A673 (cell line): ENCODE measurements around the gene CARD16. TPM values are rescaled to one million over a fixed set of nuclear protein-coding genes. Genes with fewer than 3 reads are reported as not detected.

ENCODE experiments used
- BruUV-seq: library from RNA; stranded (reverse); fragments of 400-500 nt; replicated peaks from 2 replicates; lab custom pipeline; 2021; lab: Mats Ljungman, UMichigan
- CTCF ChIA-PET: fragments of 300-600 bp; sonication (Branson Sonifier 250); formaldehyde crosslinking; loops from one replicate; lab custom pipeline; 2022; ENCODE audit warnings: antibody characterized with exemption; lab: Charles Lee
- POLR2A ChIA-PET: fragments of 300-600 bp; sonication (Branson Sonifier 250); formaldehyde crosslinking; loops from one replicate; lab custom pipeline; 2022; ENCODE audit warnings: antibody characterized with exemption; ENCODE audit not compliant: low non-redundant PET; lab: Charles Lee
- DNase-seq: peaks from one replicate; pipeline ENCODE4 v3.0.0-alpha.2; 2015; ENCODE audit warnings: low spot score
- H3K27ac ChIP-seq: fragments of 200-600 bp; sonication (generic); 2 replicates; pipeline ENCODE4 v1.5.1; 2016; ENCODE audit warnings: mixed run types, low read depth, mild to moderate bottlenecking, mixed read lengths, antibody characterized with exemption, low read length; ENCODE audit not compliant: poor library complexity, severe bottlenecking
- H3K27me3 ChIP-seq: fragments of 200-600 bp; sonication (generic); replicated peaks from 2 replicates; pipeline ENCODE4 v1.6.1; 2017; ENCODE audit warnings: mixed run types, low read depth, mild to moderate bottlenecking, mixed read lengths, antibody characterized with exemption, low read length; ENCODE audit not compliant: insufficient read depth, poor library complexity
- H3K36me3 ChIP-seq: fragments of 200-600 bp; sonication (generic); 2 replicates; pipeline ENCODE4 v1.6.1; 2016; ENCODE audit warnings: mixed run types, mild to moderate bottlenecking, mixed read lengths, antibody characterized with exemption, low read length; ENCODE audit not compliant: insufficient read depth, poor library complexity, severe bottlenecking
- H3K4me1 ChIP-seq: fragments of 200-600 bp; sonication (generic); 2 replicates; pipeline ENCODE4 v1.6.1; 2017; ENCODE audit warnings: mixed run types, mild to moderate bottlenecking, mixed read lengths, antibody characterized with exemption, low read length; ENCODE audit not compliant: insufficient read depth, poor library complexity, severe bottlenecking
- H3K4me3 ChIP-seq: fragments of 200-600 bp; sonication (generic); 2 replicates; pipeline ENCODE4 v1.5.1; 2016; ENCODE audit warnings: low read depth, mixed run types, mild to moderate bottlenecking, mixed read lengths, low read length; ENCODE audit not compliant: poor library complexity, severe bottlenecking
- H3K9me3 ChIP-seq: fragments of 200-600 bp; sonication (generic); 2 replicates; pipeline ENCODE4 v1.6.1; 2016; ENCODE audit warnings: mixed run types, low read depth, mild to moderate bottlenecking, mixed read lengths, antibody characterized with exemption, low read length; ENCODE audit not compliant: poor library complexity, severe bottlenecking
- CTCF ChIP-seq: fragments of 300-800, 200-600 bp; sonication (generic); conservative IDR thresholded peaks from 2 replicates; pipeline ENCODE4 v1.5.1; 2017; ENCODE audit warnings: low read depth, mild to moderate bottlenecking, antibody characterized with exemption, low read length, moderate library complexity, mixed read lengths
- EZH2 ChIP-seq: fragments of 200-600 bp; sonication (generic); IDR thresholded peaks from 2 replicates; pipeline ENCODE4 v1.6.1; 2017; ENCODE audit warnings: borderline replicate concordance, low read depth, mild to moderate bottlenecking, mixed read lengths, antibody characterized with exemption, low read length; ENCODE audit not compliant: poor library complexity, severe bottlenecking
- intact Hi-C: fragments of 100-400 bp; cut with micrococcal nuclease; formaldehyde crosslinking; loops from one replicate; pipeline ENCODE4 v1.10.0; 2022; ENCODE audit not compliant: unreplicated experiment
- total RNA-seq: library from RNA; stranded (reverse); gene quantifications from 2 replicates; pipeline ENCODE4 v1.2.3, GENCODE V29; 2021

The CARD16 gene
- total RNA-seq, 1 experiment from 2014 or later = 8.0 TPM

DNA sequence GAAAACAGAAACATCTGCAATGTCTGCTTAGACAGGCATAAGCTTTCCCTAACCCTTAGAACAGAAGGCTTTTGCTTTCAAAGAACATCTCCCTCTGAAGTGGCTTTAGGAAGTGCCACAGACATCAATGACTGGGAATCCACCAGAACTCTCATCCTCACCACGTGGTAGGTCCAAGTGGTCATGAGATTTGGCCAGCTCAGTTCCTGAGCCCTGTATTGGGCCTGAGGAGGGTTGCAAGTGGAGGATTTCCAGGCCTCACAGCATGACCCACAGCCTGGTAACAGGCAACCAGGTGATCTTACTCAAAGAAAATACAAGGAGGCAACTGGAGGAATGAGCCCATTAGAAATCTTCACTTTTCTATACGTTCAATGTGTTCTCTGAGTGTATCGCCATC lies 11.8 kb downstream of the CARD16 start:
- H3K9me3 ChIP-seq = no peaks in the 10 kb centered on the region
- no peak for DNase-seq
- ChIA-PET POLR2A (no interaction called here), CTCF (no interaction called here)
- BruUV-seq = no TSS peak
- no peak for TF ChIP-seq EZH2
- no peak for TF ChIP-seq CTCF
- H3K36me3 ChIP-seq = no peaks in the 10 kb centered on the region
- no peak overlapping the region for H3K4me3 ChIP-seq
- H3K27me3 ChIP-seq = no peaks in the 10 kb centered on the region
- intact Hi-C loops = no loop called here
- H3K27ac ChIP-seq = no peak overlapping the region
- H3K4me1 ChIP-seq = peaks cover 12% of the 10 kb centered on the region

DNA sequence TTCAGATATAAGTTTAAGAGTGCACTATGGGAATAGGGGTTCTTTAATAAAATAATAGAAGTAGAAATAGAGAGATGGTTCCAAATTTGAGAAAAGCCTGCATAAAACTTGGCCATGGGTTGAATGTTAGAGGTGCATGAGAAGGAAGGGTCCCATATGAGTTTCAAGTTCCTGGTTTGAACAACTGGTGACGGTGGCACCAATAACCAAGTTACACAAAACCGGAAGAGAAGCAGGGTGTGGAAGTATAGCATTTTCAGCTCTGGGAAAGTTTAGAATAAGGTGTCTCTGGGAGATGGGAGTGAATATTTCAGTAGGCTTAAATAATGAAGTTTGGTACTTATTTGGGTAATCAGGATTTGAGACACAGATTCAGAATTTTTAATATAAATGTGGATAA lies 12.6 kb downstream of the CARD16 start:
- Histone ChIP-seq H3K4me3 (no peak overlapping the region), H3K4me1 (peaks cover 12% of the 10 kb centered on the region), H3K27ac (no peak overlapping the region), H3K27me3 (no peaks in the 10 kb centered on the region), H3K9me3 (no peaks in the 10 kb centered on the region), H3K36me3 (no peaks in the 10 kb centered on the region)
- intact Hi-C loops = no loop called here
- TF ChIP-seq EZH2 (no peak), CTCF (no peak)
- CTCF ChIA-PET = no interaction called here
- BruUV-seq = no TSS peak
- no peak for DNase-seq
- POLR2A ChIA-PET = no interaction called here

- no peak for DNase-seq
- POLR2A ChIA-PET = no interaction called here
- TF ChIP-seq EZH2 (no peak), CTCF (no peak)
- H3K4me3 ChIP-seq = no peak overlapping the region
- BruUV-seq = no TSS peak
- CTCF ChIA-PET = no interaction called here
- no peaks in the 10 kb centered on the region for H3K27me3 ChIP-seq
- H3K4me1 ChIP-seq = peaks cover 4% of the 10 kb centered on the region
- H3K27ac ChIP-seq = no peak overlapping the region
- no peaks in the 10 kb centered on the region for H3K9me3 ChIP-seq
- intact Hi-C loops = no loop called here
- H3K36me3 ChIP-seq = no peaks in the 10 kb centered on the region
These were observed 17.5 kb downstream of the CARD16 start for GRCh38 chr11:105027678-105028077.
